GM06990 (cell line): ENCODE results near the gene TECTA.

Experiments
- DNase-seq: peaks from one replicate; pipeline ENCODE4 v3.0.0-alpha.2; 2011; ENCODE audit not compliant: insufficient read length; ENCODE audit errors: extremely low read depth
- H3K27me3 ChIP-seq: replicated peaks from 2 replicates; pipeline ENCODE4 v1.6.0; 2011; ENCODE audit warnings: low read length; ENCODE audit not compliant: control insufficient read depth, insufficient read depth
- H3K36me3 ChIP-seq: 2 replicates; pipeline ENCODE4 v1.5.1; 2011; ENCODE audit warnings: low read length; ENCODE audit not compliant: control insufficient read depth, insufficient read depth
- H3K4me3 ChIP-seq: replicated peaks from 2 replicates; pipeline ENCODE4 v1.5.1; 2011; ENCODE audit warnings: low read depth, mild to moderate bottlenecking, control low read depth, low read length
- TF ChIP-seq, protein P1 (sequence below): IDR thresholded peaks from 2 replicates; pipeline ENCODE4 v1.5.1; 2011; ENCODE audit warnings: low read length, control low read depth, mild to moderate bottlenecking, inconsistent platforms; ENCODE audit not compliant: insufficient read depth, poor library complexity, severe bottlenecking

Gene TECTA

GRCh38 chr11:121143921-121144320 is 42.9 kb downstream of the TECTA start:
- no peak overlapping the region for H3K4me3 ChIP-seq
- H3K27me3 ChIP-seq: no peaks in the 10 kb centered on the region; the same call in 1 of the 2 replicates
- TF ChIP-seq, protein P1, sequence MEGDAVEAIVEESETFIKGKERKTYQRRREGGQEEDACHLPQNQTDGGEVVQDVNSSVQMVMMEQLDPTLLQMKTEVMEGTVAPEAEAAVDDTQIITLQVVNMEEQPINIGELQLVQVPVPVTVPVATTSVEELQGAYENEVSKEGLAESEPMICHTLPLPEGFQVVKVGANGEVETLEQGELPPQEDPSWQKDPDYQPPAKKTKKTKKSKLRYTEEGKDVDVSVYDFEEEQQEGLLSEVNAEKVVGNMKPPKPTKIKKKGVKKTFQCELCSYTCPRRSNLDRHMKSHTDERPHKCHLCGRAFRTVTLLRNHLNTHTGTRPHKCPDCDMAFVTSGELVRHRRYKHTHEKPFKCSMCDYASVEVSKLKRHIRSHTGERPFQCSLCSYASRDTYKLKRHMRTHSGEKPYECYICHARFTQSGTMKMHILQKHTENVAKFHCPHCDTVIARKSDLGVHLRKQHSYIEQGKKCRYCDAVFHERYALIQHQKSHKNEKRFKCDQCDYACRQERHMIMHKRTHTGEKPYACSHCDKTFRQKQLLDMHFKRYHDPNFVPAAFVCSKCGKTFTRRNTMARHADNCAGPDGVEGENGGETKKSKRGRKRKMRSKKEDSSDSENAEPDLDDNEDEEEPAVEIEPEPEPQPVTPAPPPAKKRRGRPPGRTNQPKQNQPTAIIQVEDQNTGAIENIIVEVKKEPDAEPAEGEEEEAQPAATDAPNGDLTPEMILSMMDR: no peak
- DNase-seq: no peak
- H3K36me3 ChIP-seq: no peaks in the 10 kb centered on the region

- DNase-seq: no peak
- H3K36me3 ChIP-seq: no peaks in the 10 kb centered on the region
- H3K27me3 ChIP-seq: no peaks in the 10 kb centered on the region; the same call in 1 of the 2 replicates
- no peak overlapping the region for H3K4me3 ChIP-seq
- TF ChIP-seq, protein P1: no peak
Measured at GRCh38 chr11:121144723-121145122, 43.7 kb downstream of the TECTA start.

- Histone ChIP-seq H3K36me3 (no peaks in the 10 kb centered on the region), H3K27me3 (no peaks in the 10 kb centered on the region; the same call in 1 of the 2 replicates), H3K4me3 (no peak overlapping the region)
- DNase-seq: no peak
- TF ChIP-seq, protein P1: no peak
Measured at GRCh38 chr11:121145826-121146225, 44.8 kb downstream of the TECTA start.

DNA sequence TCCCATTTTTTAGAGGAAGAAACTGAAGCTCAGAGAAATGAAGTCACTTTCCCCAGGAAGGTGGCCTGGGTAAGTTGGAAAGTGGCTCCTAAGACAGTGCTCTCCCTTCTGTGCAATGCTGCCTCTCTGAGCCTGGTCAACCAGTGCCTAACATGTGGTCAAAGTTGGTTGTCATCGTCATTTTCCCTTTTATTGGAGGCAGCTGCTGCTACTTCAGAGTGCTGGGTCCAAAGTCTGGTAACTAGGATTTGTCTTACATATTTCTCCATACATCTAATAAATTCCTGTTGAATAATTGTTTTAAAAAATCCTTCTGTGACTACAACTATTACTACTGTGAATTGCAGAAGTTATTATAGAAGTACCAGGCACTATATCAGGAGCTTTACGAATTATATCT is 48.1 kb downstream of the TECTA start:
- Histone ChIP-seq H3K36me3 (no peaks in the 10 kb centered on the region), H3K27me3 (peaks cover 2% of the 10 kb centered on the region), H3K4me3 (no peak overlapping the region)
- TF ChIP-seq, protein P1: no peak
- no peak for DNase-seq

DNA sequence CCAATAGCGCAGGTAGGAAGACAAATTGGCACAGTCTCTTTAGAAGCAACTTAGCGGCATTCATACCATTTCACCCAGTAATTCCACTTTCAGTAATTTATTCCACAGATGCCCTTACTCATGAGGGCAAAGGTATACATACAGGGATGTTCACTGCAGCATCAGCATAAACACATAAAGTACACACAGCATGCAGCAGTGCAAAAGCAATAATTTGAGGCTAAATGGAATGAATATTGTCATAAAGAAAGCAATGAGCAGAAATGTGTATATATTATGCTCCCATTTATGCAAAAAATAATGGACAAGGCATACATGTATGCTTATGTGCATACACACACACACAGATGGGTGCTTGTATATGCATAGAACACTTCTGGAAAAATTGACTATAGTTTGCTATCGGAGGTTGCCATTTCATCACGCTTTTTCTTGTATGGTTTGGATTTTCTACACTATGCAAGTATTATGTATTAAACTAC is 50.2 kb downstream of the TECTA start:
- TF ChIP-seq, protein P1: no peak
- Histone ChIP-seq H3K27me3 (peaks cover 2% of the 10 kb centered on the region), H3K4me3 (no peak overlapping the region), H3K36me3 (no peaks in the 10 kb centered on the region)
- no peak for DNase-seq

GRCh38 chr11:121152764-121153163 is 51.7 kb downstream of the TECTA start:
- Histone ChIP-seq H3K27me3 (peaks cover 2% of the 10 kb centered on the region), H3K4me3 (no peak overlapping the region), H3K36me3 (no peaks in the 10 kb centered on the region)
- TF ChIP-seq, protein P1: no peak
- no peak for DNase-seq
